Kidney epithelial cell (primary cell): ENCODE results near the gene GSTA3. TPM values are rescaled to one million over a fixed set of nuclear protein-coding genes. Genes with fewer than 3 reads are reported as not detected.
"Not testable (repeated sequence)": the region's sequence is repeated elsewhere in the genome, so short reads cannot be mapped to it uniquely, and the experiment has no call there.

ENCODE experiments used
- DNase-seq: peaks from one replicate; pipeline ENCODE4 v3.0.0-alpha.2; 2010; ENCODE audit warnings: low read depth
- H3K27me3 ChIP-seq: 2 replicates; pipeline ENCODE4 v1.6.0; 2011; ENCODE audit warnings: low read length; ENCODE audit not compliant: control insufficient read depth, insufficient read depth
- H3K36me3 ChIP-seq: 2 replicates; pipeline ENCODE4 v1.5.1; 2011; ENCODE audit warnings: low read length; ENCODE audit not compliant: control insufficient read depth, insufficient read depth
- H3K4me3 ChIP-seq: 2 replicates; pipeline ENCODE4 v1.5.1; 2011; ENCODE audit warnings: low read depth, mild to moderate bottlenecking, control low read depth, low read length
- total RNA-seq: library from RNA; depleted of rRNA; stranded (reverse); fragments of >200 nt; gene quantifications from 2 replicates; pipeline ENCODE4 v1.2.3, GENCODE V29; 2015
- TF ChIP-seq, protein P1 (sequence below): IDR thresholded peaks from 2 replicates; pipeline ENCODE4 v1.5.1; 2011; ENCODE audit warnings: mild to moderate bottlenecking, moderate library complexity, low read length, control low read depth, inconsistent platforms; ENCODE audit not compliant: insufficient read depth, poor library complexity, severe bottlenecking

The GSTA3 gene
- total RNA-seq, 1 donor from 2014 or later = not detected

DNA sequence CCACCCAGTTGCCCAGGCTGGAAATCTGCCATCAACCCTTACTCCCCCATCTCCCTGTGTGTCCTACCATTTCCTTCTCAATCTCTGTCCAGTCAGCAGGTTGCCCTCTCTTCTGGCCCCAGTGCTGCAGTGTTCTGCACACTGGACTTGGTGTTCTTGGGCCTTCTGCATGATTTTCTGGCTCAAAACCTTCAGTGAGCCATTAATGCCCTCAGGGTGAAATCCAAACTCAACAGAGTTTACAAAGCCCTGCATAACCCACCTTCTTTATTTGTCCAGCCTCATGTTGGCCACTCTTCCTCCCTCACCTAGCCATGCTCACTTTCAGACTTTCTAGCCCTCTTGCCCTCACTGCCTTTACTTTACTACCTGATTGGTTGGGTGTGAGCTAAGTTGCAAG, 5.0 kb upstream of the GSTA3 start:
- H3K36me3 ChIP-seq = no peaks in the 10 kb centered on the region
- no peak overlapping the region for H3K4me3 ChIP-seq
- TF ChIP-seq, protein P1, sequence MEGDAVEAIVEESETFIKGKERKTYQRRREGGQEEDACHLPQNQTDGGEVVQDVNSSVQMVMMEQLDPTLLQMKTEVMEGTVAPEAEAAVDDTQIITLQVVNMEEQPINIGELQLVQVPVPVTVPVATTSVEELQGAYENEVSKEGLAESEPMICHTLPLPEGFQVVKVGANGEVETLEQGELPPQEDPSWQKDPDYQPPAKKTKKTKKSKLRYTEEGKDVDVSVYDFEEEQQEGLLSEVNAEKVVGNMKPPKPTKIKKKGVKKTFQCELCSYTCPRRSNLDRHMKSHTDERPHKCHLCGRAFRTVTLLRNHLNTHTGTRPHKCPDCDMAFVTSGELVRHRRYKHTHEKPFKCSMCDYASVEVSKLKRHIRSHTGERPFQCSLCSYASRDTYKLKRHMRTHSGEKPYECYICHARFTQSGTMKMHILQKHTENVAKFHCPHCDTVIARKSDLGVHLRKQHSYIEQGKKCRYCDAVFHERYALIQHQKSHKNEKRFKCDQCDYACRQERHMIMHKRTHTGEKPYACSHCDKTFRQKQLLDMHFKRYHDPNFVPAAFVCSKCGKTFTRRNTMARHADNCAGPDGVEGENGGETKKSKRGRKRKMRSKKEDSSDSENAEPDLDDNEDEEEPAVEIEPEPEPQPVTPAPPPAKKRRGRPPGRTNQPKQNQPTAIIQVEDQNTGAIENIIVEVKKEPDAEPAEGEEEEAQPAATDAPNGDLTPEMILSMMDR = no peak
- no peak for DNase-seq
- no peaks in the 10 kb centered on the region for H3K27me3 ChIP-seq

DNA sequence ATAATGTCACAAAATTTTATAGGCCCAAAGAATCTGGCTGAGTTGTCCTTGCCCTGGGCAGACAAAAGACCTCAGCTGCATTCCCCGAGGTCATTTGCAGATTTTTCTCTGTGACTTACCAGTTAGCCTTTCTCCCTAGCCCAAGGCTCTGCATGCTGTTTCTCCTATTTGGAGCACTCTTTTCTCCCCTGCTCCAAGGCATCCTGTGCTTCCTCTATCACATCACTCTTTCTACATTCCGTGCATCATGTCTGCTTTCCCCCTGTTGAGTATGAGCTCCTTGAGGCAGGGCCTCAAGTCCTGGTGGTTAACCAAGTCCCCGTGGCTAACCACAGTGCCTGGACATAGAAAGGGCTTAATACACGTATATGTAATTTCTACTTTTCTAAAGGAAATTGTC, 593 bp upstream of the GSTA3 start:
- Histone ChIP-seq H3K4me3 (no peak overlapping the region), H3K27me3 (no peaks in the 10 kb centered on the region), H3K36me3 (no peaks in the 10 kb centered on the region)
- no peak for DNase-seq
- TF ChIP-seq, protein P1 = no peak

DNA sequence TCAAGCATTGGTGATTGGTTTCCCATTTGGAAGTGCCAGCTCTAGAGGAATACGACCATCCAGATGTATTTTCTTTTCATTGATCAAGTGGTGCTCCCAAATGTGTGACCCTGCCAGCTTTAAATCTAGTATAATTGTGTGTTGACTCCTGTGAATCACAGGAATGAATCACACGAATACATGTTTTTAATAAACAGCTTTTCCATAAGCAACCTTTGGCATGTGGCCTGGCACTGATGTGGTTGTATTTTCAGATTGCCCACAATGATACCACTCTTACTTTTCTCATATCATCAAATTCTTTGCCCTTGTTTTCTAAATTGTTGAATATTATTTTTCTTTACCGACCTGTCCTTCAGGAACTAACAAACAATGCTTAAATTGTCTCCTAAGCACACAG, 367 bp downstream of the GSTA3 start:
- Histone ChIP-seq H3K36me3 (no peaks in the 10 kb centered on the region), H3K4me3 (no peak overlapping the region), H3K27me3 (no peaks in the 10 kb centered on the region)
- DNase-seq = no peak
- TF ChIP-seq, protein P1 = no peak

DNA sequence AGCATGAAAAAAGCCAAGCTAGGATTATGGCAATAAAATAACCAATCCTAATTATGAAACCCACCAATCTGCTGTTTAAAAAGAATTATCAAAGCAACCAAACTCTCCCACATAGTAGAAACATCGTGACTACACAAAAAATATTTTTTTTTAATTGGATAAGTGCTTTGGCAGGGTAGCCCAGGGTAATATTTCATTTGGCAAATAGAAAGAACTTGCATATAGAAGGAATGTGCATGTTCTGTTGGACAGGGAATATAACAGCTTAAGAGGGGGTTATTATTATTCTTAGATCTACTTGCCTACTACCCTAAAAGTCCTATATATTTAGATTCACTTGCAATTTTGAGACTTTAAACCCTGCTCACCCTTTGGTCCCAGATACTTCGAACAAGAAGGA, 972 bp downstream of the GSTA3 start:
- Histone ChIP-seq H3K27me3 (no peaks in the 10 kb centered on the region), H3K36me3 (no peaks in the 10 kb centered on the region), H3K4me3 (no peak overlapping the region)
- TF ChIP-seq, protein P1 = no peak
- DNase-seq = no peak

DNA sequence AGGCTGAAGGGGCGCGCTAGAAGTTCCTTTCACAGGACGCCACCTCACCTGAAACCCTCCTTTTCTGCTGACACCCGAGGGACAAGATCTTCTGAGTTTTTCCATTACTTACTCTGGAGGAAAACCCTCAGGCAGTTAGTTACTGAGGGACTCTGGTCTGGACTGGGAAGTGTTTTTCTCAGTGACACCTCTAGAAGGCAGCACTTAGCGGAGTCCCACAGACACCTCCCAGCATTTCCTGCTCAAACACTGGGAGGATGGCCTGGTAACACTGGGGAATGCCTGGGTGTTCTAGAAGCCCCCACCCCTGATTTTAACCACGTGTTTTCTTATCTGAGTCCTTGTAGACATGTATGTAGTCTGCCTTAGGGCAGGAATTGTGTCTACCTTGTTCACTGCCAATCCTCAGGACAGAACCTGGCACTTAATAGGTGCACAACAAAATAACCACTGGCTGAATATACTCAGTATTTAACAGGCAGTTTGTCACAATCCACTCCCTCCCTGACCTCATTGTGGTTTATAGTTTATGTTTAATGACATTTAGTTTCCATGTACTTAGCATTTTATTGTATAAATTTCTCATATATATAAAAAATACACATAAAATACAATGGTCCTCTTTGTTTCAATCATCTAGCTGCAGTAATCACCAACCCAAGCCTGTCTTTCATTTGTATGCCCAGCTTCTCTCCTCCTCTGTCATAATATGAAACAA, 4.8 kb downstream of the GSTA3 start:
- Histone ChIP-seq H3K27me3 (no peaks in the 10 kb centered on the region), H3K4me3 (no peak overlapping the region), H3K36me3 (no peaks in the 10 kb centered on the region)
- TF ChIP-seq, protein P1 = peak; percentile 21
- DNase-seq = no peak

DNA sequence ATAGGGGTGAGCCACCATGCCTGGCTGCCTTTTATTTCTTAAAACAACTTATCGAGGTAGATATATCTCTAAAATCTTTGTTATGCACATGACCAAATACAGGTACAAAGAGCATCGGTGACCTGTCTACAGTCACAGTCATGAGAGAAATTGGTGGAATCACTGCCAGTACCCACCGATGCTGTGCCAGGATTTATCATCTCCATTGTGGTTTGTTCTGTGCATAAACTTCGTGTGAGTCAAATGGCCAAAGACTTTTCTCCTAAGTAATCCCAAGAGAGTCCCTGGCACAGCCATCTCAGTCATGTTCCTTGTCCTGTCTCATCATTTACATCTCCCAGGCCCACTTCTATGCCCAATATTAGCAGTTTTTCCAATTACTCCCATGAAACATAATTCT, 9.0 kb downstream of the GSTA3 start:
- H3K27me3 ChIP-seq = no peaks in the 10 kb centered on the region
- TF ChIP-seq, protein P1 = no peak
- H3K36me3 ChIP-seq = no peaks in the 10 kb centered on the region
- no peak overlapping the region for H3K4me3 ChIP-seq
- no peak for DNase-seq

DNA sequence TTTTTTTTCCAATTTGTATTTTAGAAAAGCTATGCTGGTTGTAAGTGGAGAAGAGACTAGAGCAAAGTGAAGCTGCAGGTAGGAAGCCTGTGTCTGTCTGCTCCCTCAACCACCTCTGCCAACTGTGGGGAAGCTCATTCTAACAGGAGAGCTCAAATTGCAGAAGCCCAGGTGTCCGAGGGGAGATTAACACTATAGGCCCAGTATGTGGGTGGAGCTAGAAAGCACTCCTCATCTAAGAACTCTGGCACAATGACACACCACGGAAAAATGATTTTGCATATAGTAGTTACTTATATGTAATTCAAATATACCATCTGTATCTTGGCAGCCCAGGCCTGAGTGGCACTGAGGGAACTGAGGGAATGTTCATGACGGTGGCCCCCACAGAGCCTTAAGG, 13.7 kb downstream of the GSTA3 start:
- not testable (repeated sequence) for DNase-seq

More for the DNA sequence above, 13.7 kb downstream of the GSTA3 start:
- H3K36me3 ChIP-seq, H3K27me3 ChIP-seq, H3K4me3 ChIP-seq: not testable (repeated sequence)
